HepG2 (cell line): ENCODE data around the gene ST8SIA2. TPM values are rescaled to one million over a fixed set of nuclear protein-coding genes. Genes with fewer than 3 reads are reported as not detected.

ENCODE experiments used
- ATAC-seq: fragments of 200-7000 bp; cut with Tn5 transposase; 3 replicates; pipeline ENCODE4 v1.9.1; 2020; ENCODE audit warnings: mild to moderate bottlenecking, moderate library complexity
- BruUV-seq: library from RNA; stranded (reverse); fragments of 400-500 nt; replicated peaks from 2 replicates; lab custom pipeline; 2021; lab: Mats Ljungman, UMichigan
- CTCF ChIA-PET: fragments of 300-600 bp; formaldehyde crosslinking; extraction: SDS; loops from one replicate; lab custom pipeline; 2021; ENCODE audit warnings: low total read pairs, inconsistent platforms, low intra/inter-chr PET ratio; lab: Yijun Ruan, JAX
- POLR2A ChIA-PET: fragments of 350-600 bp; sonication (Branson Sonifier 250); formaldehyde crosslinking; loops from one replicate; lab custom pipeline; 2020; ENCODE audit warnings: antibody characterized with exemption, inconsistent platforms; lab: Yijun Ruan, JAX
- DNase-seq: peaks from one replicate; pipeline ENCODE4 v3.0.0-alpha.2; 2015; ENCODE audit warnings: low spot score
- FAIRE-seq: peaks from 3 replicates; lab custom pipeline; 2011; peaks lifted over from hg19 to GRCh38; lab: Jason Lieb, UNC
- H2AFZ ChIP-seq: one replicate; pipeline ENCODE4 v1.6.1; 2011; ENCODE audit warnings: low read length, inconsistent platforms
- H3K27ac ChIP-seq: fragments of 300-600 bp; 3 replicates; pipeline ENCODE4 v1.8.0; 2011; ENCODE audit warnings: mixed run types, mild to moderate bottlenecking, mixed read lengths, low read length, inconsistent platforms; ENCODE audit not compliant: insufficient read depth; ENCODE audit errors: extremely low read length
- H3K27me3 ChIP-seq, 2 experiments: fragments of 200-600 bp in 1 of 2; 2 replicates in 1 of 2; 3 replicates in 1 of 2; pipeline versions ENCODE4 v1.6.0 to v1.8.0; 2011; ENCODE audit warnings: low read length in 2 of 2, mild to moderate bottlenecking in 2 of 2, moderate library complexity in 2 of 2, inconsistent platforms in 1 of 2; ENCODE audit not compliant: insufficient read depth in 2 of 2, control insufficient read depth in 1 of 2
- H3K36me3 ChIP-seq, 2 experiments: fragments of 200-600 bp in 1 of 2; replicated peaks in 1 of 2; 2 replicates in 1 of 2; 3 replicates in 1 of 2; pipeline versions ENCODE4 v1.5.1 to v1.8.0; 2011; ENCODE audit warnings: low read length in 2 of 2, inconsistent platforms in 1 of 2; ENCODE audit not compliant: insufficient read depth in 2 of 2, control insufficient read depth in 1 of 2
- H3K4me1 ChIP-seq: 2 replicates; pipeline ENCODE4 v1.5.1; 2012; ENCODE audit warnings: low read length, inconsistent platforms; ENCODE audit not compliant: insufficient read depth
- H3K4me2 ChIP-seq: 2 replicates; pipeline ENCODE4 v1.6.0; 2011; ENCODE audit warnings: low read depth, low read length, inconsistent platforms
- H3K4me3 ChIP-seq, 3 experiments: fragments of 200-600 bp in 1 of 3; sonication (generic), shearing (Covaris generic) in 1 of 3; replicated peaks in 1 of 3; 2 replicates each; pipeline ENCODE4 v1.5.1; 2011 to 2016; ENCODE audit warnings: low read length in 3 of 3, inconsistent platforms in 2 of 3, low read depth in 2 of 3, mild to moderate bottlenecking in 2 of 3, control low read depth in 1 of 3, mixed read lengths in 1 of 3; ENCODE audit not compliant: insufficient read depth in 1 of 3
- H3K79me2 ChIP-seq: one replicate; pipeline ENCODE4 v1.6.1; 2011; ENCODE audit warnings: low read length, inconsistent platforms; ENCODE audit not compliant: insufficient read depth
- H3K9ac ChIP-seq: 2 replicates; pipeline ENCODE4 v1.6.0; 2011; ENCODE audit warnings: mild to moderate bottlenecking, low read depth, low read length, inconsistent platforms; ENCODE audit not compliant: insufficient read depth
- H3K9me3 ChIP-seq: 2 replicates; pipeline ENCODE4 v1.5.1; 2012; ENCODE audit warnings: mild to moderate bottlenecking, low read length
- H4K20me1 ChIP-seq: 2 replicates; pipeline ENCODE4 v1.6.0; 2011; ENCODE audit warnings: inconsistent platforms, mild to moderate bottlenecking, low read length, moderate library complexity; ENCODE audit not compliant: insufficient read depth
- KAT8 ChIP-seq: IDR thresholded peaks from 2 replicates; pipeline ENCODE4 v1.6.1; 2016; ENCODE audit warnings: missing genetic modification reagents, missing compliant biosample characterization
- PPARG ChIP-seq: conservative IDR thresholded peaks from 2 replicates; pipeline ENCODE4 v1.6.1; 2016; ENCODE audit warnings: missing biosample characterization, missing genetic modification reagents
- ZFYVE20 ChIP-seq: sonication (generic); formaldehyde crosslinking; IDR thresholded peaks from 2 replicates; pipeline ENCODE4 v1.8.0; 2023; ENCODE audit warnings: low read depth, mild to moderate bottlenecking, moderate library complexity, missing genetic modification reagents, borderline replicate concordance
- ZMYM3 ChIP-seq: sonication (generic); formaldehyde crosslinking; IDR thresholded peaks from 2 replicates; pipeline ENCODE4 v1.5.1; 2020; ENCODE audit warnings: mild to moderate bottlenecking, missing genetic modification reagents
- ZNF678 ChIP-seq: sonication (generic); formaldehyde crosslinking; IDR thresholded peaks from 2 replicates; pipeline ENCODE4 v1.4.0; 2020; ENCODE audit warnings: mild to moderate bottlenecking, missing genetic modification reagents
- ZSCAN29 ChIP-seq: sonication (generic); formaldehyde crosslinking; conservative IDR thresholded peaks from 2 replicates; pipeline ENCODE4 v1.4.0; 2020; ENCODE audit warnings: mild to moderate bottlenecking, missing genetic modification reagents
- WGBS: methylation state at CpG from one replicate; pipeline ENCODE4 v1.1.6; 2017; ENCODE audit warnings: low lambda C conversion rate; 5-methylcytosine and 5-hydroxymethylcytosine counted together
- in situ Hi-C: cut with HindIII; loops from 2 replicates; pipeline ENCODE4 v1.10.0; 2017; ENCODE audit warnings: low pct_unique_long_range_greater_than_20kb; ENCODE audit not compliant: extremely low pct_ligation_motif_present
- intact Hi-C: fragments of 100-400 bp; cut with micrococcal nuclease; formaldehyde crosslinking; loops from one replicate; pipeline ENCODE4 v1.10.0; 2022; ENCODE audit not compliant: unreplicated experiment
- polyA plus RNA-seq, 8 experiments: library from polyadenylated mRNA; depleted of rRNA in 3 of 8; stranded (reverse) in 7 of 8; unstranded in 1 of 8; fragments of >200 nt; fragmentation: Illumina TruSeq in 4 of 8; extraction: Trizol in 4 of 8; gene quantifications; 2 replicates each; pipeline versions ENCODE4 v1.2.1 to v1.2.3, GENCODE V29; 2011 to 2016; ENCODE audit warnings: low read depth in 4 of 8, missing spikeins in 1 of 8, mixed read lengths in 1 of 8; ENCODE audit not compliant: insufficient read depth in 1 of 8
- total RNA-seq, 5 experiments: library from RNA; depleted of rRNA; stranded (reverse); fragments of >200 nt; fragmentation: Illumina TruSeq; extraction: Trizol; gene quantifications; 2 replicates each; pipeline ENCODE4 v1.2.3, GENCODE V29; 2016; ENCODE audit warnings: low read depth in 1 of 5
- TF ChIP-seq, protein P1 (sequence below): sonication (generic); formaldehyde crosslinking; IDR thresholded peaks from 2 replicates; pipeline ENCODE4 v1.8.0; 2022; ENCODE audit warnings: missing genetic modification reagents, mild to moderate bottlenecking, inconsistent platforms, borderline replicate concordance
- TF ChIP-seq, protein P2 (sequence below): sonication (generic); formaldehyde crosslinking; IDR thresholded peaks from 2 replicates; pipeline ENCODE4 v1.4.0; 2020; ENCODE audit warnings: mild to moderate bottlenecking, missing genetic modification reagents
- TF ChIP-seq, protein P3 (sequence below): sonication (generic); formaldehyde crosslinking; IDR thresholded peaks from 2 replicates; pipeline ENCODE4 v1.4.0; 2020; ENCODE audit warnings: missing genetic modification reagents
- TF ChIP-seq, protein P4 (sequence below): sonication (generic); formaldehyde crosslinking; IDR thresholded peaks from 2 replicates; pipeline ENCODE4 v1.5.1; 2020; ENCODE audit warnings: mild to moderate bottlenecking, missing genetic modification reagents

The ST8SIA2 gene
- total and polyA plus RNA-seq, 2 of the 13 experiments (the other 11 are each of a cell fraction or from before 2014, with no cell fraction given) = not detected

DNA sequence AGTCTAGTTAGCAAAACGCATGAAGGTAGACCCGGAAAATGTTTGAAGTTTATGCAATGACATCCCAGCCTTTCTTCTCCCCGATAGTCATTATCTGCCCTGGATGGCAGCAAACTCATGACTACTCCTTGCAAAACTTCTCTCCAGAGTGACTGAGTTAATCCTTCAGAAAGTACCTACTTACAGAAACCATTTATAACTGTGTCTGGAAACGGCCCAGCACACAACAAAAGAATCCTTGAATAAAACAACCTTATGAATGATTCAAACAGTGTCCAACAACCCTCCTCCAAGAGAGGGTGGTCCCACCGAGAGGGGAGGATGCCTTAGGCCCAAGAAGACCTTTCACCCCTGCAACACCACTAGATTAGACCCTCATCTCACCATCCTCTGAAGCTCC, 14.2 kb downstream of the ST8SIA2 start (continued):
- TF ChIP-seq KAT8 = no peak

DNA sequence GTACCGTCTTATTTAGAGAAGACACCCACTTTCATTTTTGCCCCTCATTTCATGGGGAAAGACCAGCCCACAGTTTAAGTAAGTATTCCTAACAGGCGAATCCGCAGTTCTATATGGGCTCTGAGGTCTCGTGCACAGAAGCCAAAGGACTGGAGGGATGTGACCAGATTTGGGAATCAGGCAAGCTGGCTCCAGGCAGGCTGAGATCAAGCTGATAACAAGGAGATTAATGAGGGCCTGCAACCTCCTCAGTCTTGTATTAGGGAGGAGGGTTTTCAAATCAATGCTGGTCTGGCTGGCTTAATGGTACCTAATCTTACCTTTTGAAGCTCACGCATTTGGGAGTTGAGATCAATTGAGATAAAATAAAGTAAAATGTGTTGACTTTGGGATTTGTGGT, 15.3 kb downstream of the ST8SIA2 start:
- CTCF ChIA-PET = no interaction called here
- Histone ChIP-seq H3K36me3 (no peaks in the 10 kb centered on the region), H3K27ac (no peak overlapping the region), H2AFZ (no peak overlapping the region), H3K79me2 (no peaks in the 10 kb centered on the region), H3K27me3 (peaks cover 1 to 22% of the 10 kb centered on the region in 2 experiments; a peak in 3 of 5 replicates), H4K20me1 (no peaks in the 10 kb centered on the region), H3K9ac (no peak overlapping the region), H3K4me2 (no peak overlapping the region), H3K4me3 (no peak overlapping the region), H3K9me3 (no peaks in the 10 kb centered on the region), H3K4me1 (no peaks in the 10 kb centered on the region)
- FAIRE-seq (no peak), DNase-seq (no peak), ATAC-seq (no peak)
- TF ChIP-seq PPARG (CRISPR knock-in tag) = no peak
- TF ChIP-seq ZFYVE20 (CRISPR knock-in tag) = no peak
- in situ Hi-C loops = no loop called here
- BruUV-seq = no TSS peak
- 22% methylated on average over 5 of the region's 5 CpGs for WGBS
- POLR2A ChIA-PET = no interaction called here
- intact Hi-C loops = no loop called here

DNA sequence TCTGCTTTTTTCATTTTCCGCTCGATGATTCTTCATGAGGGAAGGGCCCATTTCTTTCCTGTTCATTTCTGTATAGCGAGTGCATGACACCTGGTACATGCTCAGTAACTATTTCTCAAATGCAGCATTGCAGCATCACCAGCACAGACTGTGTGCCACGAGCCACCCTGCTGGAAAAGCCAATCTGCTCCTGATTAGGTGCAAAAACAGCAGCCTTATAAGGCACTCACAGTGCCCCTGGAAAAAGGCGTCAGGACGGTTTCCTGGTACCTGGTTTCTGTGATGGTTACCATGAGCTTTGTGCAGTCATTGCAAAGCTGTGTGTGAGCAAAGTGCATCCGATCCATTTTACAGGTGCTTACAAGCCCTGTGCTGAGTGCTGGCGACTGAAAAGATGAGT, 15.8 kb downstream of the ST8SIA2 start:
- H3K36me3 ChIP-seq = no peaks in the 10 kb centered on the region
- no peak overlapping the region for H3K4me3 ChIP-seq
- FAIRE-seq (no peak), DNase-seq (no peak), ATAC-seq (no peak)
- in situ Hi-C loops (no loop called here), intact Hi-C loops (no loop called here)
- BruUV-seq = no TSS peak
- no peak overlapping the region for H2AFZ ChIP-seq
- no peaks in the 10 kb centered on the region for H3K9me3 ChIP-seq
- ChIA-PET POLR2A (no interaction called here), CTCF (no interaction called here)
- no peaks in the 10 kb centered on the region for H4K20me1 ChIP-seq
- H3K27me3 ChIP-seq = peaks cover 1 to 27% of the 10 kb centered on the region in 2 experiments; a peak in 4 of 5 replicates
- no peak overlapping the region for H3K9ac ChIP-seq
- no peaks in the 10 kb centered on the region for H3K4me1 ChIP-seq
- H3K4me2 ChIP-seq = no peak overlapping the region
- no peak overlapping the region for H3K27ac ChIP-seq
- H3K79me2 ChIP-seq = no peaks in the 10 kb centered on the region
- WGBS = 27% methylated on average over 8 of the region's 8 CpGs
- TF ChIP-seq ZMYM3 (CRISPR knock-in tag) = no peak
- no peak for TF ChIP-seq ZNF678 (CRISPR knock-in tag)
- TF ChIP-seq, protein P1, sequence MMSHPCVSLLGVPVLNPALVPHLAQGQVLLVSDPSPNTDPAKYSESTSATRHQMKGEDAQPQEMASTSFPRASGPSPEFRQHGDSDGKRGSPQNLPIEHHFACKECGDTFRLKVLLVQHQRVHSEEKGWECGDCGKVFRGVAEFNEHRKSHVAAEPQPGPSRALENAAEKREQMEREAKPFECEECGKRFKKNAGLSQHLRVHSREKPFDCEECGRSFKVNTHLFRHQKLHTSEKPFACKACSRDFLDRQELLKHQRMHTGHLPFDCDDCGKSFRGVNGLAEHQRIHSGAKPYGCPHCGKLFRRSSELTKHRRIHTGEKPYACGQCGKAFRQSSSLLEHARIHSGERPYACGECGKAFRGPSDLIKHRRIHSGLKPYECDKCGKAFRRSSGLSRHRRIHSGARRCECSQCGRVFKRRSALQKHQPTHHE (CRISPR knock-in tag) = no peak
- TF ChIP-seq, protein P2, sequence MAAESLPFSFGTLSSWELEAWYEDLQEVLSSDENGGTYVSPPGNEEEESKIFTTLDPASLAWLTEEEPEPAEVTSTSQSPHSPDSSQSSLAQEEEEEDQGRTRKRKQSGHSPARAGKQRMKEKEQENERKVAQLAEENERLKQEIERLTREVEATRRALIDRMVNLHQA (CRISPR knock-in tag) = no peak
- TF ChIP-seq ZSCAN29 (CRISPR knock-in tag) = no peak
- TF ChIP-seq, protein P3, sequence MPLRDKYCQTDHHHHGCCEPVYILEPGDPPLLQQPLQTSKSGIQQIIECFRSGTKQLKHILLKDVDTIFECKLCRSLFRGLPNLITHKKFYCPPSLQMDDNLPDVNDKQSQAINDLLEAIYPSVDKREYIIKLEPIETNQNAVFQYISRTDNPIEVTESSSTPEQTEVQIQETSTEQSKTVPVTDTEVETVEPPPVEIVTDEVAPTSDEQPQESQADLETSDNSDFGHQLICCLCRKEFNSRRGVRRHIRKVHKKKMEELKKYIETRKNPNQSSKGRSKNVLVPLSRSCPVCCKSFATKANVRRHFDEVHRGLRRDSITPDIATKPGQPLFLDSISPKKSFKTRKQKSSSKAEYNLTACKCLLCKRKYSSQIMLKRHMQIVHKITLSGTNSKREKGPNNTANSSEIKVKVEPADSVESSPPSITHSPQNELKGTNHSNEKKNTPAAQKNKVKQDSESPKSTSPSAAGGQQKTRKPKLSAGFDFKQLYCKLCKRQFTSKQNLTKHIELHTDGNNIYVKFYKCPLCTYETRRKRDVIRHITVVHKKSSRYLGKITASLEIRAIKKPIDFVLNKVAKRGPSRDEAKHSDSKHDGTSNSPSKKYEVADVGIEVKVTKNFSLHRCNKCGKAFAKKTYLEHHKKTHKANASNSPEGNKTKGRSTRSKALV = no peak
- TF ChIP-seq, protein P4, sequence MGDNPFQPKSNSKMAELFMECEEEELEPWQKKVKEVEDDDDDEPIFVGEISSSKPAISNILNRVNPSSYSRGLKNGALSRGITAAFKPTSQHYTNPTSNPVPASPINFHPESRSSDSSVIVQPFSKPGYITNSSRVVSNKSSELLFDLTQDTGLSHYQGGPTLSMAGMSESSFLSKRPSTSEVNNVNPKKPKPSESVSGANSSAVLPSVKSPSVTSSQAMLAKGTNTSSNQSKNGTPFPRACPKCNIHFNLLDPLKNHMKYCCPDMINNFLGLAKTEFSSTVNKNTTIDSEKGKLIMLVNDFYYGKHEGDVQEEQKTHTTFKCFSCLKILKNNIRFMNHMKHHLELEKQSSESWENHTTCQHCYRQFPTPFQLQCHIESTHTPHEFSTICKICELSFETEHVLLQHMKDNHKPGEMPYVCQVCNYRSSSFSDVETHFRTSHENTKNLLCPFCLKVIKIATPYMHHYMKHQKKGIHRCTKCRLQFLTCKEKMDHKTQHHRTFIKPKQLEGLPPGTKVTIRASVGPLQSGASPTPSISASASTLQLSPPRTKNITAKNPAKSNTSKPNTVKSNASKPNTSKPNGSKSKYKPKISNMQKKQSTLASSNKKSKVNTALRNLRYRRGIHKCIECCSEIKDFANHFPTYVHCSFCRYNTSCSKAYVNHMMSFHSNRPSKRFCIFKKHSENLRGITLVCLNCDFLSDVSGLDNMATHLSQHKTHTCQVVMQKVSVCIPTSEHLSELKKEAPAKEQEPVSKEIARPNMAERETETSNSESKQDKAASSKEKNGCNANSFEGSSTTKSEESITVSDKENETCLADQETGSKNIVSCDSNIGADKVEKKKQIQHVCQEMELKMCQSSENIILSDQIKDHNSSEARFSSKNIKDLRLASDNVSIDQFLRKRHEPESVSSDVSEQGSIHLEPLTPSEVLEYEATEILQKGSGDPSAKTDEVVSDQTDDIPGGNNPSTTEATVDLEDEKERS (CRISPR knock-in tag) = no peak
